B cell (primary cell): ENCODE data around the gene FMN2. TPM values are rescaled to one million over a fixed set of nuclear protein-coding genes. Genes with fewer than 3 reads are reported as not detected.

Experiments
- ATAC-seq: fragments of 200-7000 bp; cut with Tn5 transposase; one replicate; pipeline ENCODE4 v1.10.0; 2021; ENCODE audit warnings: low read depth, mild to moderate bottlenecking, moderate number of reproducible peaks, moderate library complexity
- CTCF ChIA-PET: fragments of 350-600 bp; sonication (Branson Sonifier 250); formaldehyde crosslinking; loops from one replicate; lab custom pipeline; 2021; ENCODE audit warnings: antibody characterized with exemption, inconsistent platforms; lab: Charles Lee
- POLR2A ChIA-PET: fragments of 350-600 bp; sonication (Branson Sonifier 250); formaldehyde crosslinking; loops from one replicate; lab custom pipeline; 2021; ENCODE audit warnings: antibody characterized with exemption; lab: Charles Lee
- DNase-seq: peaks from one replicate; pipeline ENCODE4 v3.0.0; 2013
- H2AFZ ChIP-seq: 2 replicates; pipeline ENCODE4 v1.6.1; 2012; ENCODE audit warnings: mild to moderate bottlenecking, low read depth, low read length; ENCODE audit not compliant: insufficient read depth, poor library complexity, severe bottlenecking
- H3K27ac ChIP-seq, 2 donors: 1 replicate in 1 of 2; 2 replicates in 1 of 2; pipeline ENCODE4 v1.5.1; 2012 to 2013; ENCODE audit warnings: low read length in 2 of 2, mild to moderate bottlenecking in 2 of 2, moderate library complexity in 1 of 2
- H3K27me3 ChIP-seq, 4 experiments: fragments of 200-600 bp in 1 of 4; sonication (generic) in 1 of 4; replicated peaks in 1 of 4; 1 replicate in 2 of 4; 2 replicates in 2 of 4; pipeline versions ENCODE4 v1.6.1 to v1.7.0; 2013 to 2016; ENCODE audit warnings: low read length in 3 of 4, mild to moderate bottlenecking in 2 of 4, mixed read lengths in 1 of 4, moderate library complexity in 1 of 4; ENCODE audit not compliant: insufficient read depth in 4 of 4, control insufficient read depth in 3 of 4; ENCODE audit errors: control extremely low read depth in 1 of 4
- H3K36me3 ChIP-seq, 2 experiments: replicated peaks in 1 of 2; 1 replicate in 1 of 2; 2 replicates in 1 of 2; pipeline versions ENCODE4 v1.6.1 to v1.7.1; 2013; ENCODE audit warnings: low read length in 1 of 2; ENCODE audit not compliant: insufficient read depth in 2 of 2, control insufficient read depth in 1 of 2; ENCODE audit errors: control extremely low read depth in 1 of 2, extremely low read depth in 1 of 2
- H3K4me1 ChIP-seq, 2 donors: fragments of 200-600 bp in 1 of 2; sonication (generic) in 1 of 2; 1 replicate in 1 of 2; 2 replicates in 1 of 2; pipeline versions ENCODE4 v1.5.1 to v1.6.1; 2013 to 2017; ENCODE audit warnings: low read length in 2 of 2; ENCODE audit not compliant: control insufficient read depth in 2 of 2, insufficient read depth in 2 of 2
- H3K4me2 ChIP-seq: replicated peaks from 2 replicates; pipeline ENCODE3; 2012; ENCODE audit warnings: mild to moderate bottlenecking, low read depth, low read length; ENCODE audit not compliant: poor library complexity, severe bottlenecking
- H3K4me3 ChIP-seq, 5 experiments: fragments of 200-600 bp in 1 of 5; sonication (generic) in 1 of 5; 1 replicate in 3 of 5; 2 replicates in 2 of 5; pipeline versions ENCODE4 v1.5.1 to v1.7.0; 2011 to 2016; ENCODE audit warnings: low read length in 4 of 5, mild to moderate bottlenecking in 4 of 5, low read depth in 2 of 5, control low read depth in 1 of 5, moderate library complexity in 1 of 5; ENCODE audit not compliant: insufficient read depth in 1 of 5; ENCODE audit errors: control extremely low read depth in 1 of 5, extremely low read depth in 1 of 5
- H3K79me2 ChIP-seq: fragments of 200-600 bp; sonication (generic); one replicate; pipeline ENCODE4 v1.6.0; 2016; ENCODE audit warnings: low read length; ENCODE audit not compliant: control insufficient read depth, insufficient read depth
- H3K9ac ChIP-seq: fragments of 200-600 bp; sonication (generic); 2 replicates; pipeline ENCODE4 v1.6.1; 2017; ENCODE audit warnings: mild to moderate bottlenecking, low read length, moderate library complexity
- H3K9me3 ChIP-seq, 3 donors: one replicate each; pipeline versions ENCODE4 v1.6.1 to v1.7.1; 2013; ENCODE audit warnings: low read length in 2 of 3; ENCODE audit not compliant: control insufficient read depth in 2 of 3, insufficient read depth in 1 of 3; ENCODE audit errors: control extremely low read depth in 1 of 3
- H4K20me1 ChIP-seq: 2 replicates; pipeline ENCODE4 v1.6.0; 2012; ENCODE audit warnings: mild to moderate bottlenecking, low read length; ENCODE audit not compliant: insufficient read depth, control insufficient read depth, poor library complexity, severe bottlenecking
- H3K27ac Mint-ChIP-seq: one replicate; pipeline ENCODE4 v1.8.0; 2021; ENCODE audit warnings: mixed read lengths
- H3K27me3 Mint-ChIP-seq: one replicate; pipeline ENCODE4 v1.8.0; 2021; ENCODE audit warnings: mixed read lengths
- H3K4me1 Mint-ChIP-seq: one replicate; pipeline ENCODE4 v1.8.0; 2021; ENCODE audit warnings: mixed read lengths
- H3K4me3 Mint-ChIP-seq: one replicate; pipeline ENCODE4 v1.8.0; 2021; ENCODE audit warnings: mixed read lengths
- H3K9me3 Mint-ChIP-seq: one replicate; pipeline ENCODE4 v1.8.0; 2022; ENCODE audit warnings: mixed read lengths; ENCODE audit not compliant: insufficient read depth
- EZH2 ChIP-seq: IDR thresholded peaks from 2 replicates; pipeline ENCODE4 v1.6.1; 2012; ENCODE audit warnings: borderline replicate concordance, low read depth, mild to moderate bottlenecking, moderate library complexity, low read length; ENCODE audit not compliant: insufficient read depth, poor library complexity, severe bottlenecking
- WGBS: methylation state at CpG from one replicate; pipeline ENCODE4 v1.1.5; 2013; ENCODE audit warnings: missing lambda C conversion rate; ENCODE audit not compliant: insufficient coverage; 5-methylcytosine and 5-hydroxymethylcytosine counted together
- intact Hi-C: fragments of 100-400 bp; cut with micrococcal nuclease; formaldehyde crosslinking; loops from one replicate; pipeline ENCODE4 v1.10.0; 2022
- polyA plus RNA-seq: library from polyadenylated mRNA; depleted of rRNA; stranded (reverse); fragments of >200 nt; gene quantifications from 2 replicates; pipeline ENCODE4 v1.2.3, GENCODE V29; 2012
- total RNA-seq, 2 donors: library from RNA; stranded (reverse); fragments of 120-200 nt in 1 of 2; gene quantifications; 1 replicate in 1 of 2; 2 replicates in 1 of 2; pipeline versions ENCODE4 v1.2.3 to v1.2.4, GENCODE V29; 2013 to 2022
- TF ChIP-seq, protein P1 (sequence below): fragments of 200-600 bp; IDR thresholded peaks from one replicate; pipeline ENCODE4 v1.8.0; 2022; ENCODE audit warnings: antibody characterized with exemption, mild to moderate bottlenecking

The FMN2 gene
- total and polyA plus RNA-seq, 2 donors (not counting 1 experiment from before 2014, with no cell fraction given), result not detected

DNA sequence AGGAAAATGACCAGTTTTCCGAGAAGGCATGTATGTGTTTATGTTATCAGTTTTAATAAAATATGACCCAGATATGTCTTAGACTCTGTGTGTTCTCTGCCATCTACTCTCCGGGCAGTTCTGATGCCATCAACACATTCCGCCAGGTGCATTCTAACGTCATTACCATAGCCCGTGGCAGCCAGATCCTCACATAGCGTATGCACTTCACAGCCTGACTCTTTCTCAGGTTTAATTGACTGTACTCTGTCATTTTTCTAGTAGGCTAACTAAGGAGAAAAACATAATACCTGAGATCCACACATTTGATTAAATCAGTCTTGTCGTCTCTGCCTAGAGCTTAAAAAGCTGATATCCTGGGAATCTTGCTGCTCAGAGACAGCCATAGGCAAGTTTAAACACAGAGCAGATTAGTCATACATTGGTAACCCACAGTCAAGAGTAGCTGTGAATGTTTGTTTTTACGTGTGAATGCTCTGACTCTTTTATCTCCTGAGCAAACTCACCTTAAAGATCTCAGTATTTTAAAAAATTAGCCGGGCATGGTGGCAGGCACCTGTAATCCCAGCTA lies 344.4 kb downstream of the FMN2 start:
- TF ChIP-seq, protein P1, sequence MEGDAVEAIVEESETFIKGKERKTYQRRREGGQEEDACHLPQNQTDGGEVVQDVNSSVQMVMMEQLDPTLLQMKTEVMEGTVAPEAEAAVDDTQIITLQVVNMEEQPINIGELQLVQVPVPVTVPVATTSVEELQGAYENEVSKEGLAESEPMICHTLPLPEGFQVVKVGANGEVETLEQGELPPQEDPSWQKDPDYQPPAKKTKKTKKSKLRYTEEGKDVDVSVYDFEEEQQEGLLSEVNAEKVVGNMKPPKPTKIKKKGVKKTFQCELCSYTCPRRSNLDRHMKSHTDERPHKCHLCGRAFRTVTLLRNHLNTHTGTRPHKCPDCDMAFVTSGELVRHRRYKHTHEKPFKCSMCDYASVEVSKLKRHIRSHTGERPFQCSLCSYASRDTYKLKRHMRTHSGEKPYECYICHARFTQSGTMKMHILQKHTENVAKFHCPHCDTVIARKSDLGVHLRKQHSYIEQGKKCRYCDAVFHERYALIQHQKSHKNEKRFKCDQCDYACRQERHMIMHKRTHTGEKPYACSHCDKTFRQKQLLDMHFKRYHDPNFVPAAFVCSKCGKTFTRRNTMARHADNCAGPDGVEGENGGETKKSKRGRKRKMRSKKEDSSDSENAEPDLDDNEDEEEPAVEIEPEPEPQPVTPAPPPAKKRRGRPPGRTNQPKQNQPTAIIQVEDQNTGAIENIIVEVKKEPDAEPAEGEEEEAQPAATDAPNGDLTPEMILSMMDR, result no peak
- TF ChIP-seq EZH2, result no peak
- no peaks in the 10 kb centered on the region for H3K79me2 ChIP-seq
- H3K9me3 Mint-ChIP-seq, result peaks cover 2% of the 10 kb centered on the region
- DNase-seq (no peak), ATAC-seq (no peak)
- no peak overlapping the region for H3K27ac ChIP-seq
- no peaks in the 10 kb centered on the region for H4K20me1 ChIP-seq
- H3K4me1 ChIP-seq, result no peaks in the 10 kb centered on the region
- 97% methylated on average over 6 of the region's 9 CpGs for WGBS
- H3K36me3 ChIP-seq, result no peaks in the 10 kb centered on the region
- CTCF ChIA-PET, result interaction anchor here (0.6 kb wide), 1 partner anchor 20 kb away, joined by 3 read pairs; no protein-coding TSS in a partner anchor
- no peak overlapping the region for H3K4me3 ChIP-seq
- H3K4me3 Mint-ChIP-seq, result no peak overlapping the region
- no peaks in the 10 kb centered on the region for H3K27me3 ChIP-seq
- no peak overlapping the region for H3K27ac Mint-ChIP-seq
- H3K4me1 Mint-ChIP-seq, result no peaks in the 10 kb centered on the region
- intact Hi-C loops, result no loop called here
- H3K4me2 ChIP-seq, result no peak overlapping the region
- no peaks in the 10 kb centered on the region for H3K27me3 Mint-ChIP-seq
- H2AFZ ChIP-seq, result no peak overlapping the region
- POLR2A ChIA-PET, result no interaction called here
- no peaks in the 10 kb centered on the region for H3K9me3 ChIP-seq
- no peak overlapping the region for H3K9ac ChIP-seq

DNA sequence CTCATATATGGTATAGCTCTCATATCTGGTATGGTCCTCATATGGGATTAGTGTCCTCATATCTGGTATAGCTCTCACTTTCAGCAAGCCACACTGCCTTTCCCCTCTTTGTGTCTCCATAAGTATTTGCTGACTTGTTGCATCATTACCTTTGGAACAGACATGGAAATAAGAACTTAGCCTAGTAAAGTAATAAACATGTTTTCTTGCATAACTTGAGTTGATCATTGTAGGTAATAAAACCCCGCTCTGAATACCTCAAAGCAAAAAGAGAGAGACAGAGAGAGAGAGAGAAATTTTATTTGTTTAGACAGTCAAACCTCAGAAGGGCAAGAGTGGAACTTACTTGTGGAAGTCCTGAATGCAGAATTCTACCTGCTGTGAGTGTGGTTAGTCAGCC lies 350.0 kb downstream of the FMN2 start:
- Histone ChIP-seq H3K27ac (no peak overlapping the region), H3K9me3 (no peaks in the 10 kb centered on the region), H3K27me3 (no peaks in the 10 kb centered on the region), H2AFZ (no peak overlapping the region), H3K9ac (no peak overlapping the region), H4K20me1 (no peaks in the 10 kb centered on the region), H3K79me2 (no peaks in the 10 kb centered on the region), H3K4me1 (no peaks in the 10 kb centered on the region), H3K4me2 (no peak overlapping the region), H3K36me3 (no peaks in the 10 kb centered on the region), H3K4me3 (no peak overlapping the region)
- DNase-seq, result no peak
- H3K27me3 Mint-ChIP-seq, result no peaks in the 10 kb centered on the region
- no peaks in the 10 kb centered on the region for H3K9me3 Mint-ChIP-seq
- no peaks in the 10 kb centered on the region for H3K4me1 Mint-ChIP-seq
- TF ChIP-seq EZH2, result no peak
- TF ChIP-seq, protein P1, result no peak
- whole genome bisulfite sequencing, result no CpG with 5 or more reads among the region's 1 CpG
- H3K27ac Mint-ChIP-seq, result no peak overlapping the region
- intact Hi-C loops, result no loop called here
- no peak for ATAC-seq
- no peak overlapping the region for H3K4me3 Mint-ChIP-seq
- POLR2A ChIA-PET, result no interaction called here
- CTCF ChIA-PET, result no interaction called here
